ENCODE measurements around the gene MYCL.

MYCL gene

GRCh38 chr1:39857126-39857878, 44.4 kb downstream of the MYCL start:
- DNase-seq (ENCODE audit: low read depth in 3 of 3, low spot score in 1 of 3), result no peak

- DNase-seq (ENCODE audit: low read depth in 3 of 3, low spot score in 1 of 3), result no peak
These were observed 47.0 kb downstream of the MYCL start for GRCh38 chr1:39854738-39855137.

GRCh38 chr1:39854314-39854713, 47.4 kb downstream of the MYCL start:
- no peak for DNase-seq (ENCODE audit: low read depth in 3 of 3, low spot score in 1 of 3)

GRCh38 chr1:39852876-39853275, 48.8 kb downstream of the MYCL start:
- DNase-seq (ENCODE audit: low read depth in 3 of 3, low spot score in 1 of 3), result no peak

- DNase-seq (ENCODE audit: low read depth in 3 of 3, low spot score in 1 of 3), result no peak
These were observed 49.4 kb downstream of the MYCL start for GRCh38 chr1:39852214-39852791.

- no peak for DNase-seq (ENCODE audit: low read depth in 3 of 3, low spot score in 1 of 3)
These were observed 51.0 kb downstream of the MYCL start for GRCh38 chr1:39850606-39851216.

- DNase-seq (ENCODE audit: low read depth in 3 of 3, low spot score in 1 of 3), result no peak
These were observed 52.5 kb downstream of the MYCL start for GRCh38 chr1:39849203-39849602.

- DNase-seq (ENCODE audit: low read depth in 3 of 3, low spot score in 1 of 3), result no peak
These were observed 53.8 kb downstream of the MYCL start for GRCh38 chr1:39847940-39848339.

- no peak for DNase-seq (ENCODE audit: low read depth in 3 of 3, low spot score in 1 of 3)
These were observed 54.9 kb downstream of the MYCL start for GRCh38 chr1:39846796-39847195.

- DNase-seq (ENCODE audit: low read depth in 3 of 3, low spot score in 1 of 3), result peak; percentile 43 to 70 (median 51)
These were observed 55.8 kb downstream of the MYCL start for GRCh38 chr1:39845569-39846566.
